NCI-H1694 (cell line): ENCODE data around the gene RNF157.

Experiments
- DNase-seq: peaks from one replicate; lab custom pipeline; 2025; lab: John Stamatoyannopoulos, UW

RNF157 gene

DNA sequence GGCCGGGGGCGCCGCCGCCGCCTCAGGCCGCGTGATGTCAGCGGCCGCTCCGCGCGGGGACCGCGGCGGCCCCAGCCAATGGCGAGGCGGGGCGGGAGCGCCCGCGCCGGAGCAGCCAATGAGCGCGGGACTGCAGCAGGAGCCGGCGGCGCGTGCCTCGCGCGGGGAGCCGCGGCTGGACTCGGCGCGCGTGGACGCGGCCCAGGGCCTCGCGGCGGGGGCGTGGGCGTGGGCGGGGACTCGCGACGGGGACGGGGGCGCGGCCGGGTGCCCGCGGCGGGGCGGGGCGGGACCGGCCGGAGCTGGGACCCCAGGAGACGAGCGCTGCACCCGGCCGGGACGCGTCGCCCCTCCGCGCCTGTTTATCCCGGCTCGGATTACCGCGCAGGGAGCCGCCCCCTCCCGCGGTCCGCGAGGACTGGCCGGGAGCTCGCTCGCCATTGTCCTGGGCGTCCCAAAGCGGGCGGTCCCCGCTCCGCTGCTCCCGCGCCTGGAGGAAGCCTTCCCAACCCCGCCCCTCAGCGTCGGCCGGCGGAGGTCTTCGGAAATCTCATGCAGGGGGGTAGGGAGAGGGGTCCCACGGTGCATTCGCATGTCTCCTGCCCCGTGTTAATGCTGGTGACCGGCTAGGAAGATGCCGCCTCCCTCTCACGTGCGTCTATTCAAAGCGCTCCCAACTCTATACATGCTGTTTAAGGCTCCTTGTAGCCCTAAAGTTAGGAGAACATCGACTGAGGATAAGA is at the start of gene RNF157:
RNF157 (minus strand) TSS at position 33 of the 743 bp plus-strand sequence. CDS start 253 bp downstream, outside the sequence.
- DNase-seq = no peak

DNA sequence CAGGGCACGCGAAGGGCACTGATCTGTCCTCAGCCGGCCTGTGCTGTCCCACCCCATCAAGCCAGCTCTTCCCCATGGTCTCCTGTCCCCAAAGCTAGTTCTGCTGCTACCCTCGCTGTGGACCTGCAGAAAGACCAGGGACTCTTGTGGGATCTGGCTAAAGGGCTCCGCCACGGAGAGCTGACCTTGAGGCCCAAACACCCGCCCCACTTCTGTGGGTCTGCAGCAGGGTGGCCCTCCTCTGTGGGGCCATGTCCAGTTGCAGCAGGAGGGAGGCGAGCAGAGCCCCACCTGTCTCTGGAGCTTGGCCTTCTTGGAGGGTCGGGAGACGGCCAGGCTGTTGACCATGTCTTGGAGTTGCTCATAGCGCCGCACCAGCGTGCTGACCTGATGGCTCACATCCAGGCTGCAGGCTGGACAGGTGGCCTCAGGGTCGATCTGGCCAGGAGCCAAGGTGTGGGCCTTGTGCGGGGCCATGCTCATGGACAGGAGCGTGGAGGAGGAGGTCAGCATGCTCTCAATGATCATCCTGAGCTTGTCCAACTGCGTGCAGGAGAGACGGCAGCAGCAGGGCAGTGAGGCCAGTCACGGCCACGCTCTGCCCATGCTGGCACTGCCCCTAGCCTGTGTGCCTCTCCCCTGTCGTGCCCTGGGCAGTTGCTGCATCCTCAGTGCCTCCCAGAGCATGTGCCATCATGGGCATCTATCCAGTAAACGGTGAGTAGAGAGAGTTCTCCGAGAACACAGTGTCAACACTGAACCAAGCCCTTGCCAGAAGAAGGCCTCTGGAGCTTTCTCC is 41.5 kb upstream of the RNF157 start:
- DNase-seq = no peak

DNA sequence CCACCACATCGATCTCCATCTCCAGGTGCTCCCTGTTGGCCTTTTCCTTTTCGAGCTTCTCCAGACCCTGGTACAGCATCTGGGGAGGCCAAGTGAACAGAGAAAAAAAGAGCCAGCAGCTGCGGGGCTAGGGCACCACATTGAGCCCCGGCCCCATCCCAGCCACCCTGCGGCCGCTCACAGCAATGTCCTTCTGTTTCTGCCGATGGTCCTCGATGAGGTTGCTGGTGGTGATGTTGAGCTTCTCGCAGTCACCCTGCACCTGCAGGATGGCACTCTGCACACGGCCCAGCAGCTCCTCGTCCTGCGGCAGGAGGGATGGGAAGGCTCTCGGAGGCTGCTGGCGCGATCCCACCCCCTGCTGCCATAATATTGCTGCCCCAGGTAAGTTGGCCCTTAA is 40.4 kb upstream of the RNF157 start:
- DNase-seq = no peak

DNA sequence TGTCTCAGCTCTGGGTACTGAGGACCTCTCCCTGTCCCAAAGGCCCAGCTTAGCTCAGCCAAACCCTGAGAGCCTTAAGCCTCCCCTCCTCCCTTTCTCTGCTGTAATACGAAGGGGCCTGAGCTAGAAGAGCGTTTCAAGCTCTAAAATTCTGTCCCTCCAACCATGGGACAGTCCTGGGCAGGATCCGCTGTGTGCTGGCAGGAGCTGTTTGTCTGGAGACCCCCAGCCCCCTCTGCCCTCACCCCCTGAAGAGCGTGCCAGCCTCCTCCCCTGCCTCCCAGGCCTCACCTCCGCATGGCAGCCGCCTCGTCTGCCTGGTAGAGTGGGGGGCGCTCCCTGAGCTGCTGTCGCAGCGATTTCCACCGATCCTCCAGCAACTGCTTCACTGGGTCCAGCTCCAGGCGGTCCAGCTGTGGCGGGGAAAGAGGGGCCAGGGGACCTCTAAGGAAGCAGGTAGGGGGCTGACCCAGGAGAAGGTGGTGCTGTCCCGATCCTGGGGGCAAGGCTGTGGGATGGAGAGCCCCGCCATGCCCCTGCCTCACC is 39.5 kb upstream of the RNF157 start:
- DNase-seq = no peak

DNA sequence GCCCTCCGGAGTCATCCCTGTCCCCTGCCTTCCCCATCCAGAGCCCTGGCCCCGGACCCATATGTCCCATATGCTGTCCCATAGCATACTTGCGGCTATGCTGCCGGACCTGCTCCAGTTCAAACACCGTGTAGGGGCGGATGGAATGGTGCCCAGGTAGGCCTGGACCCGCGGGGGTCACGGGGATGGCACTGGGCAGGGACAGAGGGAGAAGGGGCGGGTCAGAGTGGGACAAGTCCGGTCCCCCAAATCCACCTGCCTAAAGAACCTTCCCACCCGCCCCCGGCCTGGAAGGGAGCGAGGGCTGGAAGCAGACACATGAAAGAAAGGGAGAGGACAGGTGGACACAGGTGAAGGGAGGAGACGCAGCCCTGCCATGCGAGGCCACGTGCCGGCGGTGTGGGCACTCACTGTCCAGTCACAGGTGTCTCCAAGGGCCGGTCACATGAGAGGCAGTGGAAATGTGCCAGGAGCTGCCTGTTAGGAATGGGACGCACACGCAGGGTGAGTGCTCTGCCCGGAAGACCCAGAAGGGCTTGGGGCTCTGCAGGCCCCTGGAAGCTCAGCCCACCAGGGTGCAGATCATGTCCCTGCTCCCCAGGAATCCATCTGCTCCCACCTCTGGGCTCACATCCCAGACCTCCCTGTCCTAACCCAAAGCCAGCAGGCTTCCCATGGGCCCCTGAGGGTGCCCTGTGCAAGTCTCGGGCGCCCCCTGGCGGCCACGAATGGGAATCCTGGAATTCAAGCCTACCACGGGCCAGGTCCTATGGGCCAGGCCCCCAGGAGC is 38.9 kb upstream of the RNF157 start:
- DNase-seq = peak; percentile 80

DNA sequence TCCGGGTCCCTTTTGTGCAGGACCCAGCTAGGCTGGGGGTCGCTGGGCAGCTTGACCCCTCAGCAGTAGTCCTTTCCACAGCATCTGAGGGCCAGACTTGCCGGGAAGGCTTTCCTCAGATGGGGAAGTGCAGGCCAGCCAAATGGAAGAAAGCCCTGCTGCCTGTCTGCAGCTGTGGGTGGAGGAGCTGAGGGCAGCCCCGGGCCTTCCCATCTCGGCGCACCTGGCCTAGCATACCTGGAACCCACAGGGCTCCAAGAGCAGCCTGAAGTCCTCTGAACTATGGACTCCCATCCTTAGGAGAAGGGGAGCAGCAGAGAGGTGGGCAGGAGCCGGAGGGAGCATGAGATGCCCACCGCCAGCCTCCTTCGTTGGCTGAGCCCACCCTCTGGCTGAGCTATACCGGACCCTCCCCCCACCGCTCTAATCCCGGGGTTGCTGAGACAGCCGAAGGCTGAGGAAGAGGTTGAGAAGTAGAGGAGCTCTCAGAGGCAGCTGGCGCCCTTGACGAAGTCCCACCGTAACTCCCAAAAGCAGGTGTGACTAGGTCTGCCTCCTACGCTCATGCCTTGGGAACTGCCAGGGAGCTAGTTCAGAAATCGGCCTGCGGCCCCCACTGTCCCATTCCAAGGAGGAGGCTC is 38.1 kb upstream of the RNF157 start:
- DNase-seq = no peak

DNA sequence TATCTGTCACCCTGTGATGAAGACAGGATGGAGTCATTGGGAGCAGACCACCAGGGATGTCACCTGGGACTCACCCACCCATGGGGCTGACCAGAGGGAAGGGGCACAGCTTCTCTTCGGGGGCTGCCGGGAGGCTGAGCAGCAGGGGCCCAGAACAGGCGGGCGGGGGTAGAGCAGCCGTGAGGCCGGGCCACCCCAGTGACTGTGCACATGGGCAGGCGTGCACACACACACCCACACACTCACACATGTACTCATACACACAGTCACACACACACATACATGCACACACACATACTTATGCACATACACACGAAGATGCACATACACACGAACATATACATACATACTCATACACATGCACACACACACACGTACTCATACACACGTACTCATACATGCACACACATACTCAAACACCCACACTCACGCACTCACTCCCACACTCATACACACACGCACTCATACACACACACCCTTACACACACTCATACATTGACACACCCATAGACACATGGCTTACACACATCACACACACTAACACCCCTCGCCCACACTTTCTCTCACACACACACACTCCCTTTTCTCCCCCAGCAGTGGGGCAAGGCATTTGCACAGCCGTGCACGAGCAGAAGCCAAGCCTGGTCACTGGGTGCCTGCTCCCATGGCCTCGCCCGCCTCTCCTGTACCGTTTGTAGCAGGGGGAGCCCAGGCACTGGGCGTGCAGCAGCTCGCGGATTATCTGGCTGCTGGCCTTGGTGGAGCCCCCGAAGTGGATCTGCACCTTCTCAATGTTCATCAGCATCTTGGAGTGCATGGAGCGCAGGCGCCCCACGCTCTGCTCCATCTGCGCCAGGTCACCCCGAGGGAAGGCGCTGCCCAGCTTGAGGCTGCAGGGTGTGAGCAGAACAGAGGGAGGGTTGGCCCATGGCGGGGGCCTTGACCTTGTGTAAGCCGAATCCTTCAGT is 37.3 kb upstream of the RNF157 start:
- DNase-seq = no peak

DNA sequence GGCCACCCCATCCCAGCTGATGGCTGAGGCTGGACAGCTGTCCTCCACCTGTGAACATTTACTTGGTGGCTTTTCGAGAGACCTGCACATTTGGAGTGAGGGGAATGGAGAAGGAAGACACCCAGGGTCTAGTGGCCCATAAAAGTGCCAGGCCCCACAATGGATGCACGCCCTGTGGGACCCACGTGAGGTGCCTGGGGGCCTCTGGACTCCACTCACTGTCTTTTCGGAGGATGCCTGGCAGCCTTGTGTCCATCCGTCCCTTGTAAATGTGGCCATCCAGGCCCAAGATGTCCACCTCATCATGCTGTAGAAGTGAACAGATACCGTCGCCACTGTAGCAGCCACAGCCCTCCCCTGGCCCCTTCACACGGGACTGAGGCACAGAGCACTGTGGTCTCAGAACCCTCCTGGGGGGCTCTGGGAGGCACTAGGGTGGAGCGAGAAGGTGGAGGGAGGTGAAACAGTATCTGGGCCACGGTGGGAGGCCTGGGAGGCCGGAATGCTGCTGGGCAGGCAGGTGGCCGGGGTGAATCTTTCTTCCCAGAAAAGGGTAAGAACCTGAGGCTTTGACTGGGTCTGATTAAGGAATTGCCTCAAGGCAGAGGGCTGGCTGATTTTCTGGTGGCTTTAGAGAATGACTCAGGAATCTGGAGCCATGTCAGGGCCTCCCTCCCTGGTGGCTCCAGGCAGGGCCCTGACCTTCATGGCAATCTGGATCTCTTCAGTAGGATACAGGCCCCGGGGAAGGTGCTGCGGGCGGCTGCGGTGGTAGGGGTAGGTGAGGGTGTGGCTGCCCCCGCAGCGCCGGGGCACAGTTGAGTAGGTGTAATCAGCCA is 36.4 kb upstream of the RNF157 start:
- no peak for DNase-seq

DNA sequence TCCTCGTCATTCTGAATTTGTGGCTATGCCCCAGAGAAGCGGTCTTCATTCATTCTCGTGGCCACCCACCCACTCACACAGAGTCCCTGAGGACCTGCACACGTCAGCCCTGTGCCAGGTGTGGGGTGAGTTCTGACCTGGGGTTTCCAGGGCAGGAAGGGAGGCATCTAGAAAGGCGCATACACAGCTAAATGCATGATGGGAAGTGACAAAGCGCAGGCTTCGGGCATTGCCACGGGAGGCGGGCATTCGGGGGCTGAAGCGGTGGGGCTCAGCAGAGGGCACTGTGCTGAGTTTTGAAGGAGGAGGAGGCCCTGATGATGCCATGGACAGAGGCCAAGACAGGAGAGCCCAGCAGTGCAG is 35.8 kb upstream of the RNF157 start:
- DNase-seq = no peak

DNA sequence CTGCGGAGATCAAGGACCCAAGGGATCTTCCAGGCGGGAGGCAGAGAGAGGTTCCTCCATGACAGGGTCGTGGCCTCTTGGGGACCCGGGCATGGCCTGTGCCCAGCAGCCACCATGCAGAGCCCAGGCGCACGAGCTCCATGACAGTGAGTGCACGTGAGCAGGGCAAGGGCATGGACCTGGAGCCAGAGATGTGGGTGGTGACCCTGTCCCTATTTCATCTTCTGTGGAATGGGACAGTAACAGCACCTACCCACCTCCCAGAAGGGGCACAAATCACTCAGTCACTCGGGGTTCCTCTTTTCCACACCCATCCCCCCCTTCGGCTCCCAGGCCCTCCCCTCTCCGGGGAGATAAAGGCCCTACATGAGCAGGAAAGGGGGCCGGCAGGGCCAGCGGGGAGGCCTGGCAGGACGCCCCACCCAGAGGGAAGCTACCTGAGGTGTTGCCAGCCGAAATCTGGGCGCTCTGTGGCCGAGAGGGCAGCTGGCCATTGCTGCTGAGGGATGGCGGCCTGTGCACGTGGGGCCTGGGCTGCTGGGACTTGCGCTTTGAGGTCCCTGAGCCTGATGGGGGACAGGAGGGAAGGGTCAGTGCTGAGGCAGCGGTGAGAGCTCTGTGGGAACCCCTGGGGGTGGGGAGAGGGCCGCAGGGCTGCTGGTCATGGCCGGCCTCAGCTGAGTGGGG is 35.2 kb upstream of the RNF157 start:
- no peak for DNase-seq

DNA sequence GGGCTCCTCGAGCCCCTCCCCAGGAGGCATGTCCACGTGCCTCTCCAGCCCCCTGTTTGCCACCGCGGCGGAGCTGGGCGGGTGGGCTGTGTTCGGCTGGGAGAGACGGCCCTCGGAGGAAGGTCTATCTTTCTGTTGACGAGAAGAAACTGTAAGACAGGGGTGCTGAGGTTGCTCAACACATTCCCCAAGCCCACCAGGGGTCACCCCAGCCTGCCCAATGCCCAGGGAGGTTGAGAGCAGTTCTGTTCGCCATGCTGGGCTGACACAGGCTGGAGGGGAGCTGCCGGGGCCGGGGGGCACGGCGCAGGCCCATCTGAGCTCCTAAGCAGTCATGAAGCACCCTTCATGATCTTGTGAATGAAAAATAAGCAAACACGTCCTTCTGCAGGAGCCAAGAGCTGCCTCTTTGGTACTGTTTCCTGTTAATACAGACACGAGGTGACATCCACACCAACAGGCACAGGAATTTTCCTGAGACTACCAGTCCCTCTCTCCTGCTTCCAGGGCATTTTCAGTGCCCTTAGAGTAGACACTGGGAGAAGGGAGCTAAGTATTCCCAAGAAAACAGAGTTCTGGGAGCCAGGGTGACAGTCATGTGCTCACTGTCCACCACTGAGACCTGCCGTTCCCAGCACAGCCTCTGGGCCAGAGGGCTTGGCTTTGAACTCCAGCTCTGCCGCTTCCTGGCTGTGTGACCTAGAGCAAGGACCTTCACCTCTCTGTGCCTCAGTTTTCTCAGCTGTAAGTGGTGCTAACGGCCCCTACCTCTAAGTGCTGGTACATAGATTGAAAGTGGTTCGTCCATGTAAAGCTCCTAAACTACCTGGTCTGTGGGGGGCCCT is 34.0 kb upstream of the RNF157 start:
- no peak for DNase-seq

DNA sequence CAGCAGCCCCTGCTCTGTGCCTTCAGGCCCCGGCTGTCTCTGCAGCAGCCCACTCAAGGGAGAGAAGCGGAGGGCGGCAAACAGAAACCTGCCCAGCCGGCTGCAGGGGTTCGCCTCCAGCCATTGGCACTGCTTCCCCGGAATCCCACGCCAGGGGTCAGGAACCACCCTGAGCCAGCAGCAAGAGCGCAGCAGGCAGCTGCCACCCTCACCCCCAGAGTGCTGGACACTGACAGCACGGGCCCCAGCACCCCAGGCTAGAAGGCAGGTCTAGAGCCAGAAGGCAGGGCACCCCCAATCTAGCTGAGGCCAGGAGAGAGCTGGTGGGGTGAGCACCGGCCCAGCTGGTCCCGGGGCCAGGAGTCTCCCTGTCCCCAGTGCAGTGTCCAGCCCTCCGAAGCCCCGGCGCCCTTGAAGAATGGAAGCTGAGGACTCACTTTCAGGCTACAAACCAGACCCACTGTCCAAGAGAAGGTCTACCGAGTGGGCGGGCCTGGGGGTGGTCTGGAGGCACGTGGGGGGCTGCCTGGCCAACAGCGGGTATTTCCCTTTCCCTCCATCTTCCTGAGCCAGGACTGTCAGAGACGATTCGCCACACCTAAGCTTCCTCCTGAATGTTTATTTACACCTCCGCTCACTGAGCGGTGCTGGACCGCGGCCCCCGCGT is 33.3 kb upstream of the RNF157 start:
- DNase-seq = no peak

DNA sequence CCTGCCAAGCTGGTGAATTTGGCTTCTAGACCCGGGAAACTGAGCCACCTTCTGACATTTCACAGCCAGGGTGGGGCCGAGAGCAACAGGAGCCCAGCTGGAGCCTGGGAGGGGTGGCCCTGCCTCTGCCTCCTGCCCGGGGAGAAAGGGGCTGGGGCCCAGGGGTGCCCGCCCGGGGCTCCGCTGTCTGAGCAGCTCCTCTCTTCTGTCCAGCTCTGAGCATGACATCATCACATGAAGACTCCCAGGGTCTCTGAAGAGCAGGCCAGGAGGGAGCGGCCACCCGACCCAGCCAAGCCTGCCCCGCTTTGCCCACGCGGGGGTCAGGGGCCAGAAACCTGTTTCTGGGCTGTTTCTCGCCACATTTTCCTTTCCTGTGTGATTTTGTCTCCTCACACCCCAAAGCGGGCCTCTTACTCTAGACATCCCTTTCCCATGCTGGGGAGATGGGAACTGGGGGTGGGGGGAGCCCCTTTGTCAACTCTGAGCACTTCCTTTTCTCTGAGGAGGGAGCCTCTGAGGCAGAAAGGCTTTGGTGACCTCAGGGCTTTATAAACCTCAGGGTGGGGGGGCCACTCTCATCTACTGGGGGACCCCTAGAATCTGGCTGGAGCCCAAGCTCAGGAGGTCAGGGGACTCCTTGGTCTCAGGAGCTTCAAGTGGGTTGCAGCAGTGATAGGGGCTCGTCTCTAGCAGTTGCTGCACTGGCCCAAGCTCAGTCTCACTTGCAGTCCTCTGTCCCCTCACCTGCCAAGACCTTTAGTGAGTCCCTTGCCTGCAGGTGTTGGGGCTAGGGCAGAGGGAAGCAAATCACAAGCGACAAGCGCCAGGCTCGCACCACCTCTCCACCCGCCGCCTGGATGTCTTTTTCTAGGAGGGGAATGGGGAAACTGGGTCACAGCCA is 32.5 kb upstream of the RNF157 start:
- DNase-seq = no peak

DNA sequence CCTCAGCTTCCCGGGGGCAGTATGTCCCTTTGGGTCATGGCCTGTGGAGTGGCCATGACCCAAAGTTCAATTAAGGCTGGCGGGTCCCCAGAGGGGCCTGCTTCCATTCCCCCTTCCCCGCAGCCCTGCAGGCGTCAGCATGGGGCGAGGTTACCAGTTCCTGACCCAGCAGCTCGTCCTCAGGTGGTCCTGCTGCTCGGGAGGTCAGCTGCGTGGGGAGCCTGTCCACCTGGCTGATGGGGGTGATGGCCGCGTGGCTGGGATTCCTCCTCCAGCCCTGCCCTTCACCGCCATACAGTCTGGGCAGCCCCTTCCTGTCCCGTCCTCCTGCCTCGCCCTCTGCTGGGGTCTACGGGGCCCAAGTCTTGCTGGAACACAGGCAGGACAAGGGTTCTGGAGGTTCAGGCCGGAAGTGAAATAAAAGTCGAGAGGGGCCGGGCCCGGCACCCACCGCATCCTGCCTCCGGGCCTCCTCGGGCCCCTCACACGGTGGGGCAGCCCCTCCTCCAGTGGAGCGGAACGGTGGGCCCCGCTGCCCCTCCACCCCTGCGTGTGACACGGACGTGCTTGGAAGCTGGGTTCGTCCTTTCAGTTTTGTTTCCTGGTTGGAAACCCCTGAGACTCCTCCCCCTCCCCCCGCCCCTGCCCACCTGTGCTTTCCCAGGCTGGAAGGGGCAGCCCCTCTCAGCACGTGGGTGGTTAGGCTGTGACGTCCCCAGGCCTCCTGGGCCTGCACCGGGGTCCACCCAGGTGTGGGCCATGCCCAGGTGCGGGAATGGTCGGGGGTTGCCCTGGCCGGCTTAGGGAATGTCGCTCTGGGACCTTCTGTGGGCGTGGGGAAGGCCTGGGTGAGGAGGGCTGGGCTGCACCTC is 31.6 kb upstream of the RNF157 start:
- no peak for DNase-seq

DNA sequence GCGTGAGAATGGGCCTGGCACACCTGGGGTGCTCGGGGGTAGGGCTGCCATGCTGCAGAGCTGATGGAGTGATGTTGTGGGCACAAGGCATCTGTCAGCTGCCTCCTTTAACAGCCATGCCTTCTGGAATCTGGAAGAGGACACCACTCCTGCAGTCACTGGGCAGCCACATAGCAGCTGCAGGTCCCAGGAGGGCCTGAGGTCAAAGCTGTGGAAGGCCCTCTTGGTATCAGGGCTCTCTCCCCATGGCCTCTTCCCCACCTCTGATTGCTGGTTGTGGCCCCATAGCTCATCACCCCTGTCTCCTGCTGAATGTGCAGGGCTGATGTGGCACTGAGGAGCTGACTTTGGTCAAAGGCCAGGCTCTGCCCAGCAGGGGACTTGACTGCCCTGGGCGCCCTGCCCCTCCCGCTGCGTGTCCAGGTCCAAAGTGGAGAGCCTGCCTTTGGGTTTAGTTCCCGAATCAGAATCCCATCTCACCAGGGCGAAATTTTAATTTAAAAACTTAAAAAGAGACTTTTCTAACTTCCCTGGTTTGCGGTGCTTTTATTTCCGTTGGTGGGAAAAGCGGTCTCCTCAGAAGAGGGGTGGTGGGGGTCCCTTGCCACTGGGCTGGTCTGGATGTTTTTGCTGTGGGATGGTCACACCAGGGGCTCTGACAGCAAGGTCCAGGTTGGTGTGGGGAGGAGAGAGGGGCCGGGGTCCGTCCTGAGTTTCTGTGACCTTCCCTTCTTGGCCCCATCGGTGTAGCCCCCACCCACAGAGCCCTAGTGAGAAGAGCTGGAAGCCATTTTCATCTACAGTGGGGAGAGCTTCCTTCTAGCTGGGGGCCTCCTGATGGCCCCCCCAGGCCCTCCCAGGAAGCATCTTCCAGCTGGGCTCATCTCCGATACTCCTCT is 30.7 kb upstream of the RNF157 start:
- DNase-seq = no peak
